Measurements from ENCODE around the gene GSTO2.
"Not testable (repeated sequence)": the region's sequence is repeated elsewhere in the genome, so short reads cannot be mapped to it uniquely, and the experiment has no call there.

Gene GSTO2

DNA sequence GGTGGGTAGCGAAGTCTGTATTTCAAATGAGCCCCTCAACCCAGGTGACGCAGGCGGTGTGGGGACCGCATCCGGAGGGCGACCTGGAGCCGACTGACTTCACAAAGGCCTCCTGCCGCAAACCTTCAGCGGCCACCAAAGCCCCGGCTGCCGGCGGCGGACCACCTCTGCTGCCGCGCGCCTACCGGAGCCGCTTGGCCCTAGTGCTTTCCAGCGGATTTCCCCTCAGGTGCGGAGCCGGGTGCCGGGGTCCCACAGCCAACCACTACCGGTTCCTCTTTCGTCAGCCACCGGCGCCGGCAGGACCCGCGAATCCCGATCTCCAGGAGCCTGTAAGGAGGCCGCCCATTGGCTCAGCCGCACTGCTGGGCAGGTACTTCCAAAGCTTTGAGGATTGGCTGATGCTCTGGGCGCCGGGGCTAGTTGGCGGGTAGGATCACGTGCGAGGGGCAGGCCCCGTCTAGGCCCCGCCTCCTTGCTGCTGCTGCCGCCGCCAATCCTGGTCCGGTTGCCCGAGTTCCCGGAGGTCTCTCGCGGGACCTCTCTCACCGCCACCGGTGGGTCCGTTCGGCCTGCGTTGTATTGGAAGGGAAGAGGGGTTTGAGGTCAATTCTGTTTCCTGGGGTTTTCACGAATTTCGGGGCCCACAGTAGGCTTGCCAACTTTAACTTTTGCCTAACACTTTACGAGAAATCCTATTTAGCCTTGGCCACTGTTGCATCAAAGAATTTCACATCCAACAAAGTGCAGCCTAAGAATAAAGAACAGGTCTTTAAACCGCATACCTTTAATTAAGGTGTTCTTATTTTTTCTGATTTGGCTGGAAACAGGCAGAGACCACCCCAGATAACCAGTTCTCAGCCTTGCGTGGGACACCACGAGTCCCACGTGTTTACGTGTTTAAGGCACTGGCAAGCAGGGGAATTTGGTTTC lies at the start of gene GSTO2:
GSTO2 (plus strand) TSS at position 472 of the 933 bp plus-strand sequence. CDS start 5,732 bp downstream, outside the sequence.
- DNase-seq (ENCODE audit: low read depth): peak; percentile 99

GRCh38 chr10:104220522-104220921 lies 48.5 kb upstream of the GSTO2 start:
- DNase-seq (ENCODE audit: low read depth): no peak

DNA sequence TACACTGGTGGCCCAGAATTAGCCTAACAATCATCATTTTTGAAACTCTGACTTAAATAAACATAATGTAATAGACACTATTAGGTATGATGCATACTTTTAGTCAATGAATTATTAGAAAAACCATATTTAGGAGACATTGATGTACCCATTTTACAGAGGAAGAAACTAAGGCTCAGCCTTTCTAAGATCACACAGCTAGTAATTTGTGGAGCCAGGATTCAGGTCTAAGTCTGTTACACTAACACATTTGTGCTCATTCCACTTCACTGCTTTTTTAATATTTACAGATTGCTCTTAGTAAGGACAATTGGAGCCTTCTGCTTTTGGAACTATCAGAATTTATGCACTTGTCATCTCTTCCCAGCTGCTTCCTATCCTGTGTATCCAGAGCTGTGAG lies 45.7 kb upstream of the GSTO2 start:
- no peak for DNase-seq (ENCODE audit: low read depth)

DNA sequence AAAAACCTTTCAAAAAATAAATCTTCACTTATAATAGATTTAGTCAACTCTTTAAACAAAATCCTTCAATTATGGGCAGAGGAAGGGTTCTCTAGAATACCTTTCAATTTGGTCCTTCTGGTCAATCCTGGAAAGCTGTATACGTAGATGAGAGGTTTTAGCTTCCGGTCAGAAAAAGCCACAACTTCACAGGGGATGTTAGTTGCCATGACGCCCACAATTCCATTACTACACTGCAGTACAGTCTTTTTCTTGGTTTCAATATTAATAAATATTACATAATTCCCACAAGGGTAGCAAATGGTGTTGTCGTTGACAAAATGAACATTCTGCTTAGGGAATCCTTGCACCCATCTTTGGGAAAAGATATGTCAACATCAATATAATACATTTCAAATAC lies 38.5 kb upstream of the GSTO2 start:
- DNase-seq (ENCODE audit: low read depth): no peak

- peak; percentile 97 for DNase-seq (ENCODE audit: low read depth)
Observed at GRCh38 chr10:104231784-104232612, 37.0 kb upstream of the GSTO2 start, which contains the start of gene CFAP43. TSS of gene CFAP43 (minus strand) at chr10:104232364. CDS start at chr10:104232246, 118 bp downstream.

DNA sequence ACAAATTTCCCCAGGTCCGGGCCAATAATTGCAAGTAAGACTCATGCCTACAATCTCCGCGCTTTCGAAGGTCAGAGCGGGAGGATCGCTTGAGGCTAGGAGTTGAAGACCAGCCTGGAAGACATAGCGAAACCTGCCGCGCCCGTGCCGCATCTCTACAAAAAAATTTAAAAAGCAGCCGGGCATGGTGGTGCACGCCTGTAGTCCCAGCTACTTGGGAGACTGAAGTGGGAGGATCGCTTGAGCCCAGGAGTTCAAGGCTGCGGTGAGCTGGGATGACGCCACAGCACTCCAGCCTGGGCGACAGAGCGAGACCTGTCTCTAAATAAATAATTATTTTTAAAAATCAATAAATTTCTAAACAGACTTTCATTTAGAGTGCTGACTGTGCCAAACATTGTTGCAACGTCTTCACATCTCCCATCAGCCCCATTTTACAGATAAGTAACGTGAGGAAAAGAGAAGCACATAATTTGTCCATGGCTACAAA lies 36.3 kb upstream of the GSTO2 start:
- no peak for DNase-seq (ENCODE audit: low read depth)

GRCh38 chr10:104233817-104234216 lies 35.2 kb upstream of the GSTO2 start:
- no peak for DNase-seq (ENCODE audit: low read depth)

GRCh38 chr10:104234934-104235333 lies 34.0 kb upstream of the GSTO2 start:
- no peak for DNase-seq (ENCODE audit: low read depth)

DNA sequence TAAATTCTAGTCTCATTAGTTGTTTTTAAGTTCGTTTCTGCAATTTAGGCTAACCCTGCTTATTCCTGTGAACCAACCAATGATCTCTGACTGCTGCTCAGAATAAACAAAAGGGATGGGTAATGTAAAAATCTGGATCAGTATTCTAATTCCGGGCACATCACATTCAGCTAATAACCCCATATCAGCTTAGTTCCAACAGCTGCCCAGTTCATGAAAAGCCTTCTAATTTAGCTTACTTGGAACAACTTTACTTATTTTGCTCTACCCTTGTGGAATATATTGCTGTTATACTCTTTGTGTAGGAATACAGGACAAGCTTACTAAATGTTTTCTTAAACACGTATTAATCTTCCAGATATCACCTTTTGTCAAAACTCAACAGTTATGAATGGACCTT lies 33.2 kb upstream of the GSTO2 start:
- DNase-seq (ENCODE audit: low read depth): no peak

DNA sequence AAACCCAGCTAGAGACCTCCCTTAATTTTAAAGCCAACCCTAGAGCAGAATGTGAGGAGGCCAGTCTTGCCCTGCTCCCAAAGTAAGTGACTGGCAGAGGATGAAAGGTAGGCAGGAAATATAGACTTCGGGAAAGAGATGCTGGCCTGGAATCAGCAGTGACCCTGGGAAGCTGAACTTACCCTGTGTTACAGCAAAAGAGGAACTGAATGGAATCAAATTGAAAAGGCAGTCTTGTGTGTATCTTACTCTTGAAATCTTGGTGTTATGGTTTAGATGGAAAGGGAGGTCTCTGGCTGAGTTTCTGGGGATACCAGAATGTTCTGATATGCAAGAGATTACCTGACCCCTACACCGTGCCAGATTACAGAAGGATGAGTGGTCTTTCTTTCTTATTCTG lies 28.9 kb upstream of the GSTO2 start:
- DNase-seq (ENCODE audit: low read depth): no peak

DNA sequence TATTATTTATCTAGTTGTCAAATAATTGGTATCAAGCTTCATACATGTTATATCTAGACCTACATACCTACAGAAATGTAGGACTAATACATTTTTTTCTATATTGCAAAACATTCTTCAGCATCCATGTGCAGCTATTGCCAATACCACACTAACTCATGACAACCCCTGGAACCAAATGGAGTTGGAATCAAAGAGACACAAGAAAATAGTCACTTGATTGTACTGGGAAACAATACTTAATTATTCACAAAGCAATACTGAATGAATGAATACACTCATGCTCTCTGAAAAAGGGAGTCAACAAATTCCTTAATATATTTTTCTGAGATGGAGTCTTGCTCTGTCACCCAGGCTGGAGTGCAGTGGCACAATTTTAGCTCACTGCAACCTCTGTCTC lies 26.4 kb upstream of the GSTO2 start:
- DNase-seq (ENCODE audit: low read depth): no peak

DNA sequence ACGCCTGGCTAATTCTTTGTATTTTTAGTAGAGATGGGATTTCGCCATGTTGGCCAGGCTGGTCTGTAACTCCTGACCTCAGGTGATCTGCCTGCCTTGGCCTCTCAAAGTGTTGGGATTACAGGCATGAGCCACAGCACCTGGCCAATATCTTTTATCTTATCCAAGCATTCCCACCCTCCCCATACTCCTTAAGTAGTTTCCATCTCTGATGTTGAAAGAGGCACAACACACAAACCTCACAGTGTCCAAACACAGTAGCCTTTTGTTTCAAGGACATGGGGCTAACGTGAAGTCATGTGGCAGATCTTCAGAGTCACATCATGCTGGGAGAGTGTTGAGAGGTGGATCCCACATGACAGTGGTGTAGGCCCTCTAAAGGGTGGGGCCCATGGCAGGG lies 26.0 kb upstream of the GSTO2 start:
- not testable (repeated sequence) for DNase-seq (ENCODE audit: low read depth)

- no peak for DNase-seq (ENCODE audit: low read depth)
Observed at GRCh38 chr10:104243512-104243911, 25.5 kb upstream of the GSTO2 start.

DNA sequence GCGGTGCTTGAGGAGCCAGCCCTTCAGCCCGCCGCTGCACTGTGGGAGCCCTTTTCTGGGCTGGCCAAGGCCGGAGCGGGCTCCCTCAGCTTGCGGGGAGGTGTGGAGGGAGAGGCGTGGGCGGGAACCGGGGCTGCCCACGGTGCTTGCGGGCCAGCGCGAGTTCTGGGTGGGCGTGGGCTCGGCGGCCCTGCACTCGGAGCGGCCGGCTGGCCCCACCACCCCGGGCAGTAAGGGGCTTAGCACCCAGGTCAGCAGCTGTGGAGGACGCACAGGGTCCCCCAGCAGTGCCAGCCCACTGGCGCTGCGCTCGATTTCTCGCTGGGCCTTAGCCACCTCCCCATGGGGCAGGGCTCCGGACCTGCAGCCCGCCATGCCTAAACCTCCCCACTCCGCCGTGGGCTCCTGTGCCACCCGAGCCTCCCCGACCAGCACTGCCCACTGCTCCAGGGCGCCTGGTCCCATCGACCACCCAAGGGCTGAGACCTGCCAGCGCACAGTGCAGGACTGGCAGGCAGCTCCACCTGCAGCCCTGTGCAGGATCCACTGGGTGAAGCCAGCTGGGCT lies 23.8 kb upstream of the GSTO2 start:
- DNase-seq (ENCODE audit: low read depth): no peak

DNA sequence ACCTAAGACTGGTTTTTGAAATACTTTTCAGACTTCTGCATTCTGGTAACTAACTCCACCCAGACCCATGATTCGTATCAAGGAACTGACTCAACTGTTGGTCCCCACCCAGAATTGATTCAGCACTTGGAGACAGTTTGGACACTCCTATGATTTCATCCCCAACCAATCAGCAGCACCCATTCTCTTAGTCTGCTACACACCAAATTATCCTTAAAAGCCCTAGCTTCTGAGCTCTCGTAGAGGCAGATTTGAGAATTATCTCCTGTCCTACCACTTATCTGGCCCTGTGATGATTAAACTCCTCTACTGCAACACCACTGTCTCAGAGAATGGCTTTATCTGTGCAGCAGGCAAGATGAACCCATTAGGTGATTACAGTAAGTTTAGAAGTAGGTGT lies 22.0 kb upstream of the GSTO2 start:
- no peak for DNase-seq (ENCODE audit: low read depth)

GRCh38 chr10:104247513-104248146 lies 21.4 kb upstream of the GSTO2 start:
- DNase-seq (ENCODE audit: low read depth): no peak

DNA sequence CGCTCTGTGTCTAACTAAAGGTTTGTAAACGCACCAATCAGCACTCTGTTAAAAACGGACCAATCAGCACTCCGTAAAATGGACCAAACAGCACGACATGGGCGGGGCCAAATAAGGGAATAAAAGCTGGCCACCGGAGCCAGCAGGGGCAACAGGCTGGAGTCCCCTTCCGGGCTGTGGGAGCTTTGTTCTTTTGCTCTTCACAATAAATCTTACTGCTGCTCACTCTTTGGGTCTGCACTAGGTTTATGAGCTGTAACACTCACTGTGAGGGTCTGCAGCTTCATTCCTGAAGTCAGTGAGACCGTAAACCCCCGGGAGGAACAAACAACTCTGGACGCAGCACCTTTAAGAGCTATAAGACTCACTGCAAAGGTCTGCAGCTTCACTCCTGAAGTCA lies 20.1 kb upstream of the GSTO2 start:
- not testable (repeated sequence) for DNase-seq (ENCODE audit: low read depth)

GRCh38 chr10:104250371-104250770 lies 18.6 kb upstream of the GSTO2 start:
- no peak for DNase-seq (ENCODE audit: low read depth)

- no peak for DNase-seq (ENCODE audit: low read depth)
Observed at GRCh38 chr10:104251443-104251842, 17.5 kb upstream of the GSTO2 start.

- DNase-seq (ENCODE audit: low read depth): no peak
Observed at GRCh38 chr10:104252368-104252767, 16.6 kb upstream of the GSTO2 start.

DNA sequence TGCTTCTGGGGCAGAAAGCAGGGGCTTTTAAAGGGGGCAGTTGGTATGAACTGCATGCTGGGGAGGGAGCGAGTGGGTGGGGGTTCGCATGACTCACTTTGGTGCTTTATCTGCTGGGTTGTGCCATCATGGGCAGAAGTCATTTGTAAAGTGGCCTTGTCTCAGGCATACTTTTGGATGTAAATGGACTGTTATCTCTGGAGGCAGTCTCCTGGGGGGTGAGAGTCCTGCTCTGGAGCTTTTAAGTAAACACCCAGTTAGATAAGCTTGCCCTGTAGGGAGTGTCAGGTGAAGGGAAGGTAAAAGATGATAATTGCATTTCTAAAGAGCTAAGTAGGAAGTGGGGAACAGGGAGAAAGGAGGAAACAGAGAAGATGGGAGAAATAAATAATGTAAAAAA lies 15.9 kb upstream of the GSTO2 start:
- DNase-seq (ENCODE audit: low read depth): no peak
